ENCODE results near the gene PDYN. TPM values are rescaled to one million over a fixed set of nuclear protein-coding genes. Genes with fewer than 3 reads are reported as not detected.

Gene PDYN
- total RNA-seq, 1 donor from 2014 or later, result not detected

GRCh38 chr20:1997483-1998192, 3.8 kb upstream of the PDYN start:
- no peak for DNase-seq (ENCODE audit: low spot score)
- peaks cover 4% of the 10 kb centered on the region for H3K36me3 Mint-ChIP-seq (ENCODE audit: low read depth, unreplicated experiment)
- H3K4me3 Mint-ChIP-seq (ENCODE audit: unreplicated experiment), result no peak overlapping the region
- TF ChIP-seq CTCF (IDR thresholded peaks at IDR 0.05; ENCODE audit: unreplicated experiment), result no peak
- peaks cover 2% of the 10 kb centered on the region for H3K27me3 Mint-ChIP-seq (ENCODE audit: unreplicated experiment)
- H3K9me3 Mint-ChIP-seq (ENCODE audit: unreplicated experiment), result no peaks in the 10 kb centered on the region
- H3K27ac Mint-ChIP-seq (ENCODE audit: unreplicated experiment), result no peak overlapping the region
- H3K4me1 Mint-ChIP-seq (ENCODE audit: unreplicated experiment), result no peaks in the 10 kb centered on the region

- H3K4me1 Mint-ChIP-seq (ENCODE audit: unreplicated experiment), result no peaks in the 10 kb centered on the region
- H3K27me3 Mint-ChIP-seq (ENCODE audit: unreplicated experiment), result no peaks in the 10 kb centered on the region
- H3K27ac Mint-ChIP-seq (ENCODE audit: unreplicated experiment), result no peak overlapping the region
- no peak for DNase-seq (ENCODE audit: low spot score)
- no peak for TF ChIP-seq CTCF (IDR thresholded peaks at IDR 0.05; ENCODE audit: unreplicated experiment)
- no peak overlapping the region for H3K4me3 Mint-ChIP-seq (ENCODE audit: unreplicated experiment)
- H3K9me3 Mint-ChIP-seq (ENCODE audit: unreplicated experiment), result no peaks in the 10 kb centered on the region
- peaks cover 4% of the 10 kb centered on the region for H3K36me3 Mint-ChIP-seq (ENCODE audit: low read depth, unreplicated experiment)
These were observed 1.9 kb upstream of the PDYN start for GRCh38 chr20:1995531-1996310.

- no peak overlapping the region for H3K4me3 Mint-ChIP-seq (ENCODE audit: unreplicated experiment)
- H3K9me3 Mint-ChIP-seq (ENCODE audit: unreplicated experiment), result no peaks in the 10 kb centered on the region
- H3K27me3 Mint-ChIP-seq (ENCODE audit: unreplicated experiment), result no peaks in the 10 kb centered on the region
- peaks cover 4% of the 10 kb centered on the region for H3K36me3 Mint-ChIP-seq (ENCODE audit: low read depth, unreplicated experiment)
- DNase-seq (ENCODE audit: low spot score), result no peak
- no peaks in the 10 kb centered on the region for H3K4me1 Mint-ChIP-seq (ENCODE audit: unreplicated experiment)
- no peak overlapping the region for H3K27ac Mint-ChIP-seq (ENCODE audit: unreplicated experiment)
- TF ChIP-seq CTCF (IDR thresholded peaks at IDR 0.05; ENCODE audit: unreplicated experiment), result no peak
These were observed 769 bp upstream of the PDYN start for GRCh38 chr20:1994627-1995026.

GRCh38 chr20:1992359-1993110, 1.3 kb downstream of the PDYN start:
- no peaks in the 10 kb centered on the region for H3K9me3 Mint-ChIP-seq (ENCODE audit: unreplicated experiment)
- peaks cover 1% of the 10 kb centered on the region for H3K27me3 Mint-ChIP-seq (ENCODE audit: unreplicated experiment)
- H3K36me3 Mint-ChIP-seq (ENCODE audit: low read depth, unreplicated experiment), result peaks cover 4% of the 10 kb centered on the region
- DNase-seq (ENCODE audit: low spot score), result no peak
- H3K27ac Mint-ChIP-seq (ENCODE audit: unreplicated experiment), result no peak overlapping the region
- no peaks in the 10 kb centered on the region for H3K4me1 Mint-ChIP-seq (ENCODE audit: unreplicated experiment)
- H3K4me3 Mint-ChIP-seq (ENCODE audit: unreplicated experiment), result no peak overlapping the region
- TF ChIP-seq CTCF (IDR thresholded peaks at IDR 0.05; ENCODE audit: unreplicated experiment), result no peak
